Measurements from ENCODE around the gene MCTP1.

DNA sequence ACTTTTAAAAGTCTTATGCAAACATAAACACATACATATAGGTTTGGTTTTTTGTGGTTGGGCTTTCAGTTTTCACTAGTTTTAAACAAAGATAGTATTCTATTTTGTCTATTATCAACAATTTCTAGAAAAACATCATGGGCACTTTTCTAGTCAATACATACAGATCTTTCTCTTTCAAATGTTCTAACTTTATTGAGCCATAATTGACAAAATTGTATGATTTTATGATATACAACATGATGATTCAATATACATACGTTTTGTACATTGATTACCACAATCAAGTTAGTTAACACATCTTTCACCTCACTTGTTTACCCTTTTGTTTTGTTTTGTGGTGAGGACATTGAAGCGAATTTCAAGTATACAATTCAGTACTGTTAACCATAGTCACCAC, 265.9 kb downstream of the MCTP1 start:
- no peak for TF ChIP-seq EZH2 (IDR thresholded peaks at IDR 0.05; ENCODE audit: insufficient read depth, poor library complexity, severe bottlenecking)
- TF ChIP-seq EZH2phosphoT487 (IDR thresholded peaks at IDR 0.05; ENCODE audit: insufficient read depth, low read depth): no peak

Data from GM23248 (cell line).